CD4-positive, alpha-beta T cell treated with Interleukin-17A for 4 hours (primary cell): ENCODE data around the gene DHX8.
"Not testable (repeated sequence)": the region's sequence is repeated elsewhere in the genome, so short reads cannot be mapped to it uniquely, and the experiment has no call there.

Experiments
- DNase-seq: peaks from one replicate; pipeline ENCODE4 v3.0.0-alpha.2; 2020; ENCODE audit warnings: mixed read lengths

The DHX8 gene

DNA sequence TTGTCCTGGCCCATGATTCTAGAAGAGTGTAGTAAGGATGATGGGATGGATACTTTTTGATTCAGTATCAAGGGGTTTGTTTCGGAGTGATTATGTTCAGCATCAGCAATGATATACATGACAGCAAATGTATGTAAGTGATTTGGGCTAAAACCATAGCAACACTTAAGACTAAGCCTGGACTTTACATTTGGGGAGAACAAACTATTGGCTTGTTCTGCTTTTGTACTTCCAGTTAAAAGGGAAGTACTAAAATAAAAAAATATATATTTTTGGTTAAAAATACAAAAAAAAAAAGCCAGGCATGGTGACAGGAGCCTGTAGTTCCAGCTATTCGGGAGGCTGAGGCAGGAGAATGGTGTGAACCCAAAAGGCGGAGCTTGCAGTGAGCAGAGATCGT is 20.5 kb upstream of the DHX8 start:
- no peak for DNase-seq

DNA sequence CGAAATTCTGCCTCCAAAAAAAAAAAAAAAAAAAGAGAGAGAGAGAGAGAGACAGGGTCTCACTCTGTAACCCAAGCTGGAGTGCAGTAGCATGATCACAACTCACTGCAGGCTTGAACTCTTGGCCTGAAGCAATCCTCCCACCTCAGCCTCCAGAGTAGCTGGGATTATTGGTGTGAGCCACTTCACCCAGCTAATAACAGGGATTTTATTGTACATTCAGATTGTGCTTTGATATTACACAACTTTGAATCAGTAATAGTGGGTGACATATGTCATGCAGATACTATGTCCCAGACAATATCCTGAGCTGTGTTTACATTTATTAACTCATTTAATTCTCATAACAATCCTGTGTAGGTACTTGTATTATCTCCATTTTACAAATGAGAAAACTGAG is 19.7 kb upstream of the DHX8 start:
- no peak for DNase-seq

- no peak for DNase-seq
These were observed 18.7 kb upstream of the DHX8 start for GRCh38 chr17:43465049-43465448.

- DNase-seq: no peak
These were observed 15.7 kb upstream of the DHX8 start for GRCh38 chr17:43467981-43468581.

DNA sequence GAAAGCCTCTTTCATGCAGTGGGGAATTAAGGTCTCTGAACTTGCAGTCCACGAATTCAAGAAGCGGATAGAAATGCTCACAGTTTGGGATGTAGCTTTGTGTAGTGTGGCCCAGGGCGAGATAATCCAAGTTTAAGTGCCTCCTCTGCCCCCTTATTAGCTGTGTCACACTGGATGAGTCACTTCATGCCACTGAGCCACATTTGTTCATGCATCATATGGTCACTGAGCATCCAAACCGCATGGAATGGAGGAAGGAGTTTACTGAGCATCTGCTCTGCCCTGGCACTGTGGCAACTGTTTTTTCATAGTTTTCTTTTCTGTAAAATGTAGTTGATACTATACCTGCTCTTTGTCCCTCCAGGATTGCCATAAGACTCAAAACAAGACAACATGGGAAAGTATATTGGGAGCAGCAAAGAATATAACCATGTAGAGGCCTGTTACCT is 15.1 kb upstream of the DHX8 start:
- DNase-seq: no peak

- no peak for DNase-seq
These were observed 14.6 kb upstream of the DHX8 start for GRCh38 chr17:43469145-43469544.

DNA sequence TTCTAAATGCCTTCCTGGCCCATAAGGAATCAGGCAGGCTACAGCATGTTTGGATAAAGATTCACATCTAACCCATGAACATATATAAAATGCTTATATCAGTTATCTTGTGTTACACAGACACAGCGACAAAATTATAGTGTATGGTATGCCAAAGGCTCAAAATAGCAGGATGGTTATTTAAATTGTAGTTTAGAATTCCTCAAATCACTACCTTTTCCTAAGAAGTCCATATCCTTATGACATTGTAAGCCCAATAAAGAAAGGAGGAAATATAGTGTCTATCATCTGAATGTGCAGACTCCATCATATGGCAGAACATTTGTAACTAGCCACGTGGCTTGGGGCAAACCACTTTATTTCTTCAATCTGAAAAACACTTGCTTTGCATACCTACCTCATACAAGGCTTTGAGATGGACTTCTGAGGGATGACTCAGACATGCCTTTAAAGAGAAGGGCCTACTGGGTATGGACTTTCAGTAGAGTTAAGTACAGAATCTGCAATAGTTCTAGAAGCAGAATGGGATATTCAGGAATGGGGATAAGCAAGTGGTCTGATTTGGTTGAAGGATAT is 12.1 kb upstream of the DHX8 start:
- DNase-seq: no peak

- DNase-seq: no peak
These were observed 8.2 kb upstream of the DHX8 start for GRCh38 chr17:43475494-43476089.

GRCh38 chr17:43476306-43476705 is 7.5 kb upstream of the DHX8 start:
- not testable (repeated sequence) for DNase-seq

DNA sequence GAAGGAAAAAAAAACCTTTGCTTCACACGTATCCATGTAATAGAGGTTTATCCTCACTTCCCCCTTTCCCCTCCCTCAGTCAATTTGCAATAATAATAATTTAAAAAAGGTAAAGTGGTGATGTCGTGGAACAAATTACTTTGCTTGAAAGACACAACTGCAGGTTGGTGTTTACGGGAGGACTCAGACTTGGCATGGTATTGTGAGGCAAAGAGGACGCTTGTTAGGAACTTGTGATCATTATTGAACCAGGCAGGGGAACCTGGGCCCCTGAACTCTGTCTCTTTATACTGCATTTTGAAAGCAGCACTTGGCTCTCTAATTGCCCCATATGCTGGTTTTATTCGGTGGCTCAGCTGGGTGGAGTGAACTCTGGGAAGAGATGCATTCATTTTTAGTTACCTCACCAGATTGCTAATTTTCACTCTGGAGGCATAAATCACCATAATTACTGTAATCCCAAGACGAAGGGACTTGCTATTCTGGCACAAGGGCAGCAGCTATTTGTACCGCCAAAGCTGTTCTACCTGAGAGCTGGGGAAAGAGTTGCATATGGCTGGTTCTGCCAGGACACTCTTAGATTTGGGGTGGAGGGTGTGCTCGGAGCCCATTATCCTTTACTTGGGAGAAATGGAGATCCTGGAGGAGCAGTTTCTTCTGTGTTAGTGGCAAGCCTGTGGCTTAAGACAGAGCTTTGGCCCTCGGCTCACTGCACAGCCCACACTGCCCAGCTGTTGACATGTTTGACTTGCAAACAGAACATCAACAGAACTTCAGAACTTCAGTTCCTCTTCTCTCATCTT is 5.7 kb upstream of the DHX8 start:
- no peak for DNase-seq

DNA sequence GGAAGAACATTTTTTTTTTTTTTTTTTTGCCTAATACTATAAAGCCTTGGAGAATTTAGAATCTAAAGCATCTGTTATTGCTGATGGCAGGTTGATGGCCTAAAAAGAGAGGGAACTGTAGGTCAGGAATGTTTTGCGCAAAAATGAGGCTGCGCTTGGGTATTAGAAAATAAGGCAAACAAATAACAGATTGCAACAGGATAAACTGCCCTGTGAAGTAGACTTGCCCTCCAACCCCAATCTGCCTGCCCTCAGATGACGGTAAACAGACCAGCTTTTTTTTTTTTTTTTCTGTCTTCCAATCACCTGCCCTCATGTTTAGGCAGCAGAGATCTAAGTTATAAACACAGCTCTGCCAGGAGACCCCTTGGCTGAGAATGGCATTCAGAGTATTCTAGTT is 3.8 kb upstream of the DHX8 start:
- no peak for DNase-seq

DNA sequence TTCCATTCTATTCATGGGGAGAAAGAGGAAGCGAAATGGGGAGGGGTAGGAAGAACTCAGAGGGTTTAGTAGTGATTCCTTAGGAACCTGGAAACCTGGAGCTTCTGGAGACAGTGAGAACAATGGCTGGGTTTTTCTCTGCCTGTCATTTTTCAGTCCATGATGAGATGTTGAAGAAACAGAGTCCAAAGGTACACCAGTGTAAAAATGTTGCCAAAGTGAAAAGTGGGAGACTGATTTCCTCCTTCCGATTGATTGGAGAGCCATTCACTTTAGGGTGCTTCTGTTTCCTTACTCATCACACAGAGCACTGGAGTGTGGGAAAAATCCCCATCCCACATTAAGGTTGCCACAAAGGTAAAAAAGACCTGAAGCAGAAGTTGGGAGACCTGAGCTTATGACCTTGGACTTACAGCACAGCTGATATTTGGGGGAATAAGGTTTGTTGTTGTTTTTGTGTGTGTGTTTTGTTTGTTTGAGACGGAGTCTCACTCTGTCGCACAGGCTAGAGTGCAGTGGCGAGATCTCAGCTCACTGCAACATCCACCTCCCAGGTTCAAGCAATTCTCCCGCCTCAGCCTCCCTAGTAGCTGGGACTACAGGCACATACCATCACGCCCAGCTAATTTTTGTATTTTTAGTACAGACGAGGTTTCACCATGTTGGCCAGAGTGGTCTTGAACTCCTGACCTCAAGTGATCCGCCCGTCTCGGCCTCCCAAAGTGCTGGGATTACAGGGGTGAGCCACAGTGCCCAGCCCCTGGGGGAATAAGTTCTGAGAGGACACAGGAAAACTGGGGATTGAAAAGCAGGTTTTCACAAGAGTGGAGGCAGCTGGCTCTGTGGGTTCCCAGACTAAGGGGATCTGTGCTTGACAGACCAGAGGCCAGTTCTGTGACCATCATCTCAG is 1.4 kb upstream of the DHX8 start:
- DNase-seq: no peak

DNA sequence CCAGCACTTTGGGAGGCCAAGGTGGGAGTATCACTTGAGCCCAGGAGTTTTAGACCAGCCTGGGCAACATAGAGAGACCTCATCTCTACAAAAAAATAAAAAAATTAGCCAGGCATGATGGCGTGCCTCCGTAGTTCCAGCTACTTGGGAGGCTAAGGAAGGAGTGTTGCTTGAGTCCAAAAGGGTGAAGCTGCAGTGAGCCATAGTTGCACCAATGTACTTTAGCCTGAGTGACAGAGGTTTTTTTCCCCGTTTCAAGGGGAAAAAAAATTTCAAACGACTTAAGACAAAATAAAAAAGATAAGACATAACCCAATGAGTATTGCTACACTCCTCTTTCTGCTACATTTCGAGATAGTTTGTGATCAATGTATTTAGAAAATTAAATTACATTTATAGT is 6.8 kb downstream of the DHX8 start:
- no peak for DNase-seq

DNA sequence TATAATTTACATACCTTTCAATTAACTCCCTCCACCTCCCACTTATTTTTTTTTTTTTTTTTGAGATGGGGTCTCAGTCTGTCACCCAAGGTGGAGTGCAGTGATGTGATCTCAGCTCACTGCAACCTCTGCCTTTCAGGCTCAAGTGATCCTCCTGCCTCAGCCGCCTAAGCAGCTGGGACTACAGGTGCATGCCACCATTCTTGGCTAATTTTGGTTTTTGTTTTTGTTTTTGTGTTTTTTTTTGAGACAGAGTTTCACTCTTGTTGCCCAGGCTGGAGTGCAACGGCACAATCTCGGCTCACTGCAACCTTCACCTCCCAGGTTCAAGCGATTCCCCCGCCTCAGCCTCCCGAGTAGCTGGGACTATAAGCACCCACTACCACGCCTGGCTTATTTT is 25.7 kb downstream of the DHX8 start:
- DNase-seq: not testable (repeated sequence)

GRCh38 chr17:43511199-43511598 is 27.4 kb downstream of the DHX8 start:
- DNase-seq: not testable (repeated sequence)

DNA sequence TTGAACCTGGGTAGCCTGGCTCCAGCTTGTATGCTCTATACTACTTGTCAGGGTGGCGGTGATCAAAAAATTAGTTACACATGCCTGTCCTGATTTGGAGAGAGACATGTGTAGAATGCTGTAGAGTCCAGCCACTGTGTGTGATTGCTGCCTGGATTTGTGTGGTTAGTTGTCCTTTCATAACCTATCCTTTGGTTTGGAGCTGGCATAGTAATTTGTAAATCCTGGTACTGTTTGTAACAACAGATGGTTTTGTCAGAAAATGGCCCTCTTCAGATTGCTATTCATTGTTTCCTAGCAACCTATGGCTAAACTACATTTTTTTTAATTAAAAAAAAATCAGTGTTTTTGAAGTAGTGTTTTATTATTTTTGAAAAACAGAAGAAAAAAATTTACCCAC is 31.9 kb downstream of the DHX8 start:
- no peak for DNase-seq

DNA sequence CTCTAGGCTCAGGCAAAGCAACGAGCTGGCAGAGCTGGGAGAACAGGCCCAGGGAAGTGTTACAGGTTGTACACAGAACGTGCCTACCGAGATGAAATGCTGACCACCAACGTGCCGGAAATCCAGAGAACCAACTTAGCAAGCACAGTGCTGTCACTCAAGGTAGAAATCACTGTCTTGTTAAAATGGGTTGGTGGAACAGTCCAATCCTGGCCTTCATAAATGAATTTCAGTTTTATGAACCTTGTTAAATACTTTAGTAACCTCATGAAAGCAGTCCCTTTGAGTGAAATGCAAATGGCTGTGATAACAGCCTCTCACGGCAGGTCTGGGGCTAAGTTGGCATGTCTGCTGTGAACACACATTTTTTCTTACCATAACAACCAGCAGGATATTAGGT is 33.4 kb downstream of the DHX8 start:
- no peak for DNase-seq

GRCh38 chr17:43517615-43518386 is 34.0 kb downstream of the DHX8 start:
- no peak for DNase-seq

GRCh38 chr17:43521389-43521788 is 37.6 kb downstream of the DHX8 start:
- no peak for DNase-seq

DNA sequence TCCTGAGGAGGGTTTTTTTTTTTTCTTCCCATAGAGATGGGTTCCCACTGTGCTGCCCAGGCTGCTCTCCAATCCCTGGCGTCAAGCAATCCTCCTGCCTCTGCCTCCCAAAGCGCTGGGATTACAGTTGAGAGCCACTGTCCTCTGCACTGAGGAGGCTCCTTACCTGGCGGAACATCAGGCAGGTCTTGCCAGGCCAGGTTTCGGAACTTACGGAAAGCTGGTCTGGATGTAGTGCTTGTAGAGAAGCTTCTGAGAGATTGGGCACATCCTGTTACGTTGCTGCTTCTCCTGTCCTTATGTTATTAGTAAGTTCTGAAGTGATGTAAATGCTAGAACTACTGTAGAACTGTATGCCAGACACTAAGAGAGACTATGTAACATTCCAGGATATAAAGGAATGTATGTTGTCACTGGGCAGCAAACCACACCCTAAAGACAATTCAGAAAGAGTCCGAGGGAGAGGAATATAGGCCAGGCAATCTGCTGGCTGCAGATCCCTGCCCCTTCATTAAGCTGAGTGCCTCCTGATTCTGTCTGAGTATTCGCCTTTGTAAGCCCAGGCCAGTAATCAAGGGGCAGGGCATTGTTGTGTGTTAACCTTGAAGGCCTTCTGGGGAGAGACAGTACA is 41.3 kb downstream of the DHX8 start:
- DNase-seq: no peak

GRCh38 chr17:43526886-43527648 is 43.3 kb downstream of the DHX8 start:
- DNase-seq: no peak
